ENCODE results near the gene SLC22A13. TPM values are rescaled to one million over a fixed set of nuclear protein-coding genes. Genes with fewer than 3 reads are reported as not detected.

Gene SLC22A13
- polyA plus RNA-seq, 4 donors, result 0.15 to 0.18 TPM; not detected in 2

DNA sequence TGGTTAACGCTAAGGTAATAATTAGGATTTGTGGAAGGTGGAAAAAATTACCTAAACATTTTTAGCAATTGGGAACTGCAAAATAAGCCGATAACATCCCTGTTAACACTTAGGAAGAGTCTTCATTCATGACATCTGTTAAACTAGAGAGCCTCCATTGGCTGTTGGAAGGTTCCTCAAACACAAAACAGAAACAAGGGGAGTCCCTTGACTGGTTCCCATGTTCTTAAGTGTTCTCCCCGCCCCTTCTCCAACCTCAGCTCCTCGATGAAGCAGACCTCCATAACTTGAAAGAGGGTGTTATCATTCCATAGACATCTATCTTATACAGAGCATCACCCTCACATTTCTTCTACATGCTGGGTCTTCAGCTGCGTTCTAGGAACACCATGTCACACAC, 2.5 kb downstream of the SLC22A13 start:
- no peaks in the 10 kb centered on the region for H3K27me3 ChIP-seq (ENCODE audit: control insufficient read depth in 3 of 3, insufficient read depth in 3 of 3, low read length in 3 of 3)
- no peaks in the 10 kb centered on the region for H3K9me3 ChIP-seq (ENCODE audit: control insufficient read depth in 2 of 2, insufficient read depth in 1 of 2, low read depth in 1 of 2, low read length in 1 of 2)
- WGBS, 3 donors, result 66 to 85% (median 80%) methylated on average over 5 of the region's 5 CpGs
- no peaks in the 10 kb centered on the region for H3K4me1 ChIP-seq (ENCODE audit: control insufficient read depth in 3 of 3, insufficient read depth in 2 of 3, low read depth in 1 of 3, low read length in 2 of 3)
- DNase-seq (no peak), FAIRE-seq (no peak)
- no peak overlapping the region for H3K27ac ChIP-seq (ENCODE audit: low read depth in 1 of 3, low read length in 2 of 3)
- no peak overlapping the region for H3K4me3 ChIP-seq (ENCODE audit: low read depth in 1 of 3, low read length in 3 of 3)
- no peaks in the 10 kb centered on the region for H3K36me3 ChIP-seq (ENCODE audit: control insufficient read depth in 3 of 3, insufficient read depth in 2 of 3, low read depth in 1 of 3, low read length in 3 of 3)

DNA sequence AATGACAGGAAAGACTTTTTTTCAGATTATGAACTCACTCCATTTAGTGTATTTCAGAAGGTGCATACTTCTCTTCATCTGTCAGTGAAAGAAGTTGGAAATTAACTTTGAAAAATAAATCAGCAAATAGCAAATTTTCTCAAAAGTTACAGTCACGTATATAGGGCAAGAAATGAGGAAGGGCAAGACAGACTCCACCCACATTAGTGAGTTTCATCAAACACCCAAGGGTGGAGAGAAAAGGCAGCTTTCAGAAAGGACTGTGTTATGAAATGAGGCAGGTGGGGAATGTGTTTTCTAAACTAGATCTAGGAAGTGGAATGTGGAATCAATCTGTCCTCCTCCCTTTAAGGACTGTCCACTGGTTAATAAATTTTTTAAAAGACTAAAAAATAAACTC, 2.9 kb downstream of the SLC22A13 start:
- H3K27ac ChIP-seq (ENCODE audit: low read depth in 1 of 3, low read length in 2 of 3), result no peak overlapping the region
- H3K4me3 ChIP-seq (ENCODE audit: low read depth in 1 of 3, low read length in 3 of 3), result no peak overlapping the region
- DNase-seq (no peak), FAIRE-seq (no peak)
- H3K4me1 ChIP-seq (ENCODE audit: control insufficient read depth in 3 of 3, insufficient read depth in 2 of 3, low read depth in 1 of 3, low read length in 2 of 3), result no peaks in the 10 kb centered on the region
- H3K36me3 ChIP-seq (ENCODE audit: control insufficient read depth in 3 of 3, insufficient read depth in 2 of 3, low read depth in 1 of 3, low read length in 3 of 3), result no peaks in the 10 kb centered on the region
- 44 to 63% (median 58%) methylated on average over 1 of the region's 1 CpG for WGBS, 3 donors
- no peaks in the 10 kb centered on the region for H3K27me3 ChIP-seq (ENCODE audit: control insufficient read depth in 3 of 3, insufficient read depth in 3 of 3, low read length in 3 of 3)
- H3K9me3 ChIP-seq (ENCODE audit: control insufficient read depth in 2 of 2, insufficient read depth in 1 of 2, low read depth in 1 of 2, low read length in 1 of 2), result no peaks in the 10 kb centered on the region

DNA sequence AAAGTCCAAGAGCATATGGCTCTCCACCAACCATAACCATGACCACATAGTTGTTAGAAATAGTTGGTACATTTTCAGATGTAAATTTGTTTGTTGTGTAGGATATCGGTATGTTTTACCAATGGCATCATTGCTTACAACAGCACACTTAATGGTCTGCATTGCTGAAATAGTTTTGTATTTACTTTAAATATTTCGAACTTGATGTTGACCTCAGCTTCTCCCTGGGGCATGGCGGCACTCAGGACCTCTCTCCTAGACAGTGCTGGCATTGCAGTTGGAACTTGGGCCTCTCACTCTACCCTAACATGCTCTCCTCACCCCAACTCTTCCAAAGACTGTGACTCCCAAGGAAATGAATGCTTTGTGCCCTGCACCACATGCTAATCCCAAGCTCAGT, 5.0 kb downstream of the SLC22A13 start:
- H3K4me1 ChIP-seq (ENCODE audit: control insufficient read depth in 3 of 3, insufficient read depth in 2 of 3, low read depth in 1 of 3, low read length in 2 of 3), result no peaks in the 10 kb centered on the region
- H3K36me3 ChIP-seq (ENCODE audit: control insufficient read depth in 3 of 3, insufficient read depth in 2 of 3, low read depth in 1 of 3, low read length in 3 of 3), result peaks cover 0 to 13% (median 0%) of the 10 kb centered on the region in 3 donors
- 81 to 98% (median 96%) methylated on average over 3 of the region's 3 CpGs for WGBS, 3 donors
- DNase-seq (no peak), FAIRE-seq (no peak)
- no peak overlapping the region for H3K27ac ChIP-seq (ENCODE audit: low read depth in 1 of 3, low read length in 2 of 3)
- H3K4me3 ChIP-seq (ENCODE audit: low read depth in 1 of 3, low read length in 3 of 3), result no peak overlapping the region
- no peaks in the 10 kb centered on the region for H3K27me3 ChIP-seq (ENCODE audit: control insufficient read depth in 3 of 3, insufficient read depth in 3 of 3, low read length in 3 of 3)
- H3K9me3 ChIP-seq (ENCODE audit: control insufficient read depth in 2 of 2, insufficient read depth in 1 of 2, low read depth in 1 of 2, low read length in 1 of 2), result no peaks in the 10 kb centered on the region

- no peak for FAIRE-seq
- H3K36me3 ChIP-seq (ENCODE audit: control insufficient read depth in 3 of 3, insufficient read depth in 2 of 3, low read depth in 1 of 3, low read length in 3 of 3), result peaks cover 0 to 19% (median 0%) of the 10 kb centered on the region in 3 donors
- no peaks in the 10 kb centered on the region for H3K4me1 ChIP-seq (ENCODE audit: control insufficient read depth in 3 of 3, insufficient read depth in 2 of 3, low read depth in 1 of 3, low read length in 2 of 3)
- H3K27ac ChIP-seq (ENCODE audit: low read depth in 1 of 3, low read length in 2 of 3), result no peak overlapping the region
- no peaks in the 10 kb centered on the region for H3K9me3 ChIP-seq (ENCODE audit: control insufficient read depth in 2 of 2, insufficient read depth in 1 of 2, low read depth in 1 of 2, low read length in 1 of 2)
- H3K4me3 ChIP-seq (ENCODE audit: low read depth in 1 of 3, low read length in 3 of 3), result no peak overlapping the region
- WGBS, 3 donors, result 92 to 93% (median 92%) methylated on average over 5 of the region's 5 CpGs
- no peaks in the 10 kb centered on the region for H3K27me3 ChIP-seq (ENCODE audit: control insufficient read depth in 3 of 3, insufficient read depth in 3 of 3, low read length in 3 of 3)
- DNase-seq, result no peak
Measured at GRCh38 chr3:38271553-38271952, 5.9 kb downstream of the SLC22A13 start.

DNA sequence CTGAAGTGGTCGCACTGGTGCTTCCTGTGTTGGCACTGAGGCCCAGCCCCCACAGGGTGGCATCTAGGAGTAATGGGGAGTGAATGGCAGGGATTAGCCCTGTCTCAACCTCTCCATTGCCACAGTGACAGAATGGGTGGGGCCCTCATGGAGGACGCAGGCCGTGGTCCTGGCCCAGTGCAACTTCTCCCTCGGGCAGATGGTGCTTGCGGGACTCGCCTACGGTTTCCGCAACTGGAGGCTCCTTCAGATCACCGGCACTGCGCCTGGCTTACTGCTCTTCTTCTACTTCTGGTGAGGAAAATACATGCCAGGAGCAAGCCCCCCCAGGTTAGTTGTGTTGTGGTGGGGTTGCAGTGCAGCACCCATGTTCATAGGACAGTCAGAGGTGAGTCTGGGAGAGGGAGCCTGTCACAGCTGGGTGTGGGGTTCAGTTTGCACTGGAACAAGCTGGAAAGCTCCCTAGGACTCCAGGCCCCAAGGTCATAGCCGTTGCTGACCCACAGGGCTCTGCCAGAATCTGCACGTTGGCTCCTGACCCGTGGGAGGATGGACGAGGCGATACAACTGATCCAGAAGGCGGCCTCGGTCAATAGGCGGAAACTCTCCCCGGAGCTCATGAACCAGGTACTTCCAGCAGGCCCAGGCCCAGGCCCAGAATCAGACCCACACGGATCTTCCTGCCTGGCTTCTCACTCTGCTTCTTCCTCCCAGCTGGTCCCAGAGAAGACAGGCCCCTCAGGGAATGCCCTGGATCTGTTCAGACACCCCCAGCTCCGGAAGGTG, 9.4 kb downstream of the SLC22A13 start:
- peaks cover 0 to 23% (median 0%) of the 10 kb centered on the region in 3 donors for H3K36me3 ChIP-seq (ENCODE audit: control insufficient read depth in 3 of 3, insufficient read depth in 2 of 3, low read depth in 1 of 3, low read length in 3 of 3)
- no peaks in the 10 kb centered on the region for H3K9me3 ChIP-seq (ENCODE audit: control insufficient read depth in 2 of 2, insufficient read depth in 1 of 2, low read depth in 1 of 2, low read length in 1 of 2)
- FAIRE-seq (no peak), DNase-seq (no peak)
- H3K27me3 ChIP-seq (ENCODE audit: control insufficient read depth in 3 of 3, insufficient read depth in 3 of 3, low read length in 3 of 3), result no peaks in the 10 kb centered on the region
- H3K4me3 ChIP-seq (ENCODE audit: low read depth in 1 of 3, low read length in 3 of 3), result no peak overlapping the region
- H3K27ac ChIP-seq (ENCODE audit: low read depth in 1 of 3, low read length in 2 of 3), result no peak overlapping the region
- 92 to 96% (median 93%) methylated on average over 21 of the region's 21 CpGs for WGBS, 3 donors
- H3K4me1 ChIP-seq (ENCODE audit: control insufficient read depth in 3 of 3, insufficient read depth in 2 of 3, low read depth in 1 of 3, low read length in 2 of 3), result no peaks in the 10 kb centered on the region

DNA sequence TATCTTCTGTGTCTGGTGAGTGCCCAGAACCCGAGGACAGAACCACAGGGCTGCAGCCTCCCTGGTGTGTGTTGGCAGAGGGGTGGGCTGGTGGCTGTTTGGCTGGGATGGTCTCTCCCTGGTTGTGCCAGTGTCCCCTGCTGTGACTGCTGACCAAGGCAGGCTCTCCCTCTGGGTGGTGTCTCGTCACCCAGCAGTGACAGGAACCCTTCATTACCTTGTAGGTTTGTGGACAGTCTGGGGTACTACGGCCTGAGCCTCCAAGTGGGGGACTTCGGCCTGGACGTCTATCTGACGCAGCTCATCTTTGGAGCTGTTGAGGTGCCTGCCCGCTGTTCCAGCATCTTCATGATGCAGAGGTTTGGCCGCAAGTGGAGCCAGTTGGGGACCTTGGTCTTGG, 10.0 kb downstream of the SLC22A13 start:
- Histone ChIP-seq H3K36me3 (ENCODE audit: control insufficient read depth in 3 of 3, insufficient read depth in 2 of 3, low read depth in 1 of 3, low read length in 3 of 3) (peaks cover 0 to 23% (median 0%) of the 10 kb centered on the region in 3 donors), H3K27ac (ENCODE audit: low read depth in 1 of 3, low read length in 2 of 3) (no peak overlapping the region), H3K4me1 (ENCODE audit: control insufficient read depth in 3 of 3, insufficient read depth in 2 of 3, low read depth in 1 of 3, low read length in 2 of 3) (no peaks in the 10 kb centered on the region), H3K27me3 (ENCODE audit: control insufficient read depth in 3 of 3, insufficient read depth in 3 of 3, low read length in 3 of 3) (no peaks in the 10 kb centered on the region), H3K9me3 (ENCODE audit: control insufficient read depth in 2 of 2, insufficient read depth in 1 of 2, low read depth in 1 of 2, low read length in 1 of 2) (no peaks in the 10 kb centered on the region), H3K4me3 (ENCODE audit: low read depth in 1 of 3, low read length in 3 of 3) (no peak overlapping the region)
- WGBS, 3 donors, result 92 to 97% (median 93%) methylated on average over 8 of the region's 8 CpGs
- no peak for DNase-seq
- no peak for FAIRE-seq

DNA sequence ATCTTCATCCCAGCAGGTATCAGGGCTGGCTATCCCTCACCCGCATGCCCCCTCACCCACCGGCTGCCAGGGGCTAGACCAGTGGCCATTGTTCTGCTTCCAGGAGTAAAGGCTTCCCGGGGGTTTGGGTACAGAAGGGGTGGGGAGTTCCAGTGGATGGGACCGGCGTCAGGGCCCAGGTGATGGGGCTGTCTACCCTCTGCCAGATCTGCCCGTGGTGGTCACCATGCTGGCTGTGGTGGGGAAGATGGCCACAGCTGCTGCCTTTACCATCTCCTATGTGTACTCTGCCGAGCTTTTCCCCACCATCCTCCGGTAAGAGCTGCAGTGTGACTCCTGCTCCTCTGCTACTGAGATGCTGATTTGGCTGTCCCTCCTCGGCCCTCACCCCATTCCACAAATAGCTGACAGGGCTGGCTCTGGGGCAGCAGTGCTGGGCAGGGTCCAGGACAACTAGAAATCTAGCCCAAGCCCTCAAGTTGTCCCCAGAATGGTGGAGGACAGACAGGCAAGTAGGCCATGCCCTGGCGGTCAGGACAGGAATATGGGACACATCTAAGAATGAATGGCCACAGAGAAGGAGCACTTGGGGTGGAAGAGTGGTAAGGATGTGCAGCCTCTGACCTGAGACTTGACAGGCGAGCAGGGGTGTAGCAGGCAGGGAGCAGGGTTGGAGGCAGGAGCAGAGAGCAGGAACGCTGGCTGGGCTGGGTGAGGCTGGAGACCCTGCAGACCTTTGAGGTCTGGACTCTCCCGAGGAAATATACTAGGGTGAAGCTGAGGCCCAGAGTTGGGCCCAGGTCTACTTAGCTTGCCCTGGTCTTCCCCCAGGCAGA, 10.7 kb downstream of the SLC22A13 start:
- no peak for FAIRE-seq
- H3K4me3 ChIP-seq (ENCODE audit: low read depth in 1 of 3, low read length in 3 of 3), result no peak overlapping the region
- no peaks in the 10 kb centered on the region for H3K9me3 ChIP-seq (ENCODE audit: control insufficient read depth in 2 of 2, insufficient read depth in 1 of 2, low read depth in 1 of 2, low read length in 1 of 2)
- H3K4me1 ChIP-seq (ENCODE audit: control insufficient read depth in 3 of 3, insufficient read depth in 2 of 3, low read depth in 1 of 3, low read length in 2 of 3), result no peaks in the 10 kb centered on the region
- WGBS, 3 donors, result 92 to 94% (median 93%) methylated on average over 13 of the region's 13 CpGs
- peaks cover 0 to 23% (median 0%) of the 10 kb centered on the region in 3 donors for H3K36me3 ChIP-seq (ENCODE audit: control insufficient read depth in 3 of 3, insufficient read depth in 2 of 3, low read depth in 1 of 3, low read length in 3 of 3)
- no peak overlapping the region for H3K27ac ChIP-seq (ENCODE audit: low read depth in 1 of 3, low read length in 2 of 3)
- DNase-seq, result no peak
- no peaks in the 10 kb centered on the region for H3K27me3 ChIP-seq (ENCODE audit: control insufficient read depth in 3 of 3, insufficient read depth in 3 of 3, low read length in 3 of 3)

- WGBS, 3 donors, result 94 to 98% (median 95%) methylated on average over 12 to 13 of the region's 13 CpGs
- Histone ChIP-seq H3K9me3 (ENCODE audit: control insufficient read depth in 2 of 2, insufficient read depth in 1 of 2, low read depth in 1 of 2, low read length in 1 of 2) (no peaks in the 10 kb centered on the region), H3K4me3 (ENCODE audit: low read depth in 1 of 3, low read length in 3 of 3) (no peak overlapping the region), H3K4me1 (ENCODE audit: control insufficient read depth in 3 of 3, insufficient read depth in 2 of 3, low read depth in 1 of 3, low read length in 2 of 3) (no peaks in the 10 kb centered on the region), H3K27ac (ENCODE audit: low read depth in 1 of 3, low read length in 2 of 3) (no peak overlapping the region), H3K36me3 (ENCODE audit: control insufficient read depth in 3 of 3, insufficient read depth in 2 of 3, low read depth in 1 of 3, low read length in 3 of 3) (peaks cover 0 to 23% (median 0%) of the 10 kb centered on the region in 3 donors), H3K27me3 (ENCODE audit: control insufficient read depth in 3 of 3, insufficient read depth in 3 of 3, low read length in 3 of 3) (no peaks in the 10 kb centered on the region)
- DNase-seq (no peak), FAIRE-seq (no peak)
Measured at GRCh38 chr3:38276917-38277630, 11.5 kb downstream of the SLC22A13 start.
